Stimulated activated CD4-positive, alpha-beta T cell treated with anti-CD3 and anti-CD28 coated beads, Interleukin-4, amount 100 ng/mL, for 1 hour (primary cell): ENCODE measurements around the gene TSPAN5.

Source experiments
- DNase-seq: peaks from one replicate; pipeline ENCODE4 v3.0.0-alpha.2; 2020

TSPAN5 gene

GRCh38 chr4:98434816-98435215 lies 223.6 kb downstream of the TSPAN5 start:
- no peak for DNase-seq

GRCh38 chr4:98433691-98434090 lies 224.7 kb downstream of the TSPAN5 start:
- DNase-seq = no peak

GRCh38 chr4:98430708-98431403 lies 227.6 kb downstream of the TSPAN5 start:
- DNase-seq = no peak

- DNase-seq = no peak
Observed at GRCh38 chr4:98423009-98423408, 235.4 kb downstream of the TSPAN5 start.

- no peak for DNase-seq
Observed at GRCh38 chr4:98421111-98421510, 237.3 kb downstream of the TSPAN5 start.
